Measurements from ENCODE around the gene GLTP.

The GLTP gene

GRCh38 chr12:109820816-109821381, 59.4 kb downstream of the GLTP start:
- DNase-seq (ENCODE audit: low spot score): no peak

- DNase-seq (ENCODE audit: low spot score): no peak
These were observed 61.3 kb downstream of the GLTP start for GRCh38 chr12:109818905-109819500.

GRCh38 chr12:109818253-109818652, 62.1 kb downstream of the GLTP start:
- DNase-seq (ENCODE audit: low spot score): no peak

GRCh38 chr12:109817627-109818231, 62.6 kb downstream of the GLTP start:
- peak; percentile 19 for DNase-seq (ENCODE audit: low spot score)

GRCh38 chr12:109816870-109817269, 63.5 kb downstream of the GLTP start:
- no peak for DNase-seq (ENCODE audit: low spot score)

- no peak for DNase-seq (ENCODE audit: low spot score)
These were observed 64.4 kb downstream of the GLTP start for GRCh38 chr12:109815757-109816617.

- no peak for DNase-seq (ENCODE audit: low spot score)
These were observed 65.1 kb downstream of the GLTP start for GRCh38 chr12:109815225-109815624.

- DNase-seq (ENCODE audit: low spot score): no peak
These were observed 65.7 kb downstream of the GLTP start for GRCh38 chr12:109814600-109815150.

- DNase-seq (ENCODE audit: low spot score): no peak
These were observed 66.4 kb downstream of the GLTP start for GRCh38 chr12:109813810-109814416.

- DNase-seq (ENCODE audit: low spot score): no peak
These were observed 68.7 kb downstream of the GLTP start for GRCh38 chr12:109811624-109811995.

- DNase-seq (ENCODE audit: low spot score): no peak
These were observed 69.3 kb downstream of the GLTP start for GRCh38 chr12:109810954-109811623.

GRCh38 chr12:109808876-109809646, 71.3 kb downstream of the GLTP start:
- no peak for DNase-seq (ENCODE audit: low spot score)

GRCh38 chr12:109807954-109808643, 72.2 kb downstream of the GLTP start:
- DNase-seq (ENCODE audit: low spot score): no peak

- peak; percentile 65 for DNase-seq (ENCODE audit: low spot score)
These were observed 75.2 kb downstream of the GLTP start for GRCh38 chr12:109804820-109805761.

- no peak for DNase-seq (ENCODE audit: low spot score)
These were observed 76.7 kb downstream of the GLTP start for GRCh38 chr12:109803678-109804077.

- no peak for DNase-seq (ENCODE audit: low spot score)
These were observed 77.5 kb downstream of the GLTP start for GRCh38 chr12:109802828-109803227.

Data from NAMALWA (cell line).